RWPE2 (cell line): ENCODE results near the gene CCDC28B.

Experiments used
- ATAC-seq: fragments of 200-7000 bp; cut with Tn5 transposase; 3 replicates; pipeline ENCODE4 v1.9.1; 2021; ENCODE audit warnings: low read depth
- DNase-seq: peaks from one replicate; pipeline ENCODE4 v3.0.0-alpha.2; 2020; ENCODE audit warnings: low spot score
- H3K27ac ChIP-seq: fragments of 450-650 bp; 2 replicates; pipeline ENCODE4 v1.5.1; 2017; ENCODE audit warnings: mild to moderate bottlenecking; ENCODE audit not compliant: poor library complexity, severe bottlenecking
- H3K27me3 ChIP-seq: fragments of 250-450 bp; sonication (Bioruptor Pico); 2 replicates; pipeline ENCODE4 v1.5.1; 2021; ENCODE audit warnings: mild to moderate bottlenecking, moderate library complexity; ENCODE audit not compliant: insufficient read depth, poor library complexity, severe bottlenecking
- H3K36me3 ChIP-seq: fragments of 250-450 bp; sonication (Bioruptor Pico); 2 replicates; pipeline ENCODE4 v1.5.1; 2020; ENCODE audit warnings: low read depth, mild to moderate bottlenecking, moderate library complexity
- H3K4me1 ChIP-seq: fragments of 250-450 bp; sonication (Bioruptor Pico); 2 replicates; pipeline ENCODE4 v1.5.1; 2021; ENCODE audit warnings: mild to moderate bottlenecking, moderate library complexity; ENCODE audit not compliant: insufficient read depth, poor library complexity, severe bottlenecking
- H3K4me3 ChIP-seq: fragments of 250-450 bp; sonication (Bioruptor Pico); 2 replicates; pipeline ENCODE4 v1.5.1; 2021; ENCODE audit warnings: mild to moderate bottlenecking, moderate library complexity; ENCODE audit not compliant: severe bottlenecking
- H3K9me3 ChIP-seq: fragments of 250-450 bp; sonication (Bioruptor Pico); 2 replicates; pipeline ENCODE4 v1.5.1; 2021; ENCODE audit warnings: mild to moderate bottlenecking, moderate library complexity; ENCODE audit not compliant: severe bottlenecking
- CTCF ChIP-seq: fragments of 450-650 bp; IDR thresholded peaks from one replicate; pipeline ENCODE4 v1.5.1; 2017; ENCODE audit warnings: mild to moderate bottlenecking, moderate library complexity; ENCODE audit not compliant: poor library complexity, severe bottlenecking

The CCDC28B gene

GRCh38 chr1:32192220-32192948 lies 8.0 kb upstream of the CCDC28B start:
- Histone ChIP-seq H3K27ac (no peak overlapping the region), H3K4me3 (no peak overlapping the region), H3K4me1 (no peaks in the 10 kb centered on the region), H3K27me3 (no peaks in the 10 kb centered on the region), H3K9me3 (no peaks in the 10 kb centered on the region), H3K36me3 (peaks cover 93% of the 10 kb centered on the region)
- ATAC-seq (no peak), DNase-seq (no peak)
- TF ChIP-seq CTCF = no peak

GRCh38 chr1:32194984-32195383 lies 5.4 kb upstream of the CCDC28B start:
- Histone ChIP-seq H3K9me3 (no peaks in the 10 kb centered on the region), H3K36me3 (peaks cover 70% of the 10 kb centered on the region), H3K4me3 (no peak overlapping the region), H3K4me1 (no peaks in the 10 kb centered on the region), H3K27ac (no peak overlapping the region), H3K27me3 (no peaks in the 10 kb centered on the region)
- no peak for TF ChIP-seq CTCF
- DNase-seq (no peak), ATAC-seq (no peak)

- H3K27ac ChIP-seq = no peak overlapping the region
- no peaks in the 10 kb centered on the region for H3K9me3 ChIP-seq
- no peaks in the 10 kb centered on the region for H3K4me1 ChIP-seq
- no peak for TF ChIP-seq CTCF
- H3K27me3 ChIP-seq = no peaks in the 10 kb centered on the region
- no peak for ATAC-seq
- H3K36me3 ChIP-seq = peaks cover 65% of the 10 kb centered on the region
- H3K4me3 ChIP-seq = no peak overlapping the region
- DNase-seq = no peak
Measured at GRCh38 chr1:32195531-32195930, 4.9 kb upstream of the CCDC28B start.

GRCh38 chr1:32195972-32196823 lies 4.2 kb upstream of the CCDC28B start:
- no peak for TF ChIP-seq CTCF
- peaks cover 58% of the 10 kb centered on the region for H3K36me3 ChIP-seq
- DNase-seq (no peak), ATAC-seq (no peak)
- H3K9me3 ChIP-seq = no peaks in the 10 kb centered on the region
- no peak overlapping the region for H3K27ac ChIP-seq
- no peaks in the 10 kb centered on the region for H3K27me3 ChIP-seq
- no peak overlapping the region for H3K4me3 ChIP-seq
- H3K4me1 ChIP-seq = no peaks in the 10 kb centered on the region

GRCh38 chr1:32197074-32197473 lies 3.3 kb upstream of the CCDC28B start:
- no peaks in the 10 kb centered on the region for H3K4me1 ChIP-seq
- peaks cover 50% of the 10 kb centered on the region for H3K36me3 ChIP-seq
- H3K27me3 ChIP-seq = no peaks in the 10 kb centered on the region
- no peak overlapping the region for H3K27ac ChIP-seq
- H3K9me3 ChIP-seq = no peaks in the 10 kb centered on the region
- no peak for TF ChIP-seq CTCF
- no peak; the same call in 2 of the 3 replicates for ATAC-seq
- DNase-seq = no peak
- no peak overlapping the region for H3K4me3 ChIP-seq
